HG03342 (cell line): ENCODE results near the gene ZNF485.

Experiments used
- ATAC-seq: cut with Tn5 transposase; IDR thresholded peaks from one replicate; pipeline ENCODE4 v1.9.1; 2021; ENCODE audit warnings: mild to moderate bottlenecking, moderate library complexity; ENCODE audit not compliant: unreplicated experiment

ZNF485 gene

GRCh38 chr10:43667317-43667731 is 61.1 kb downstream of the ZNF485 start:
- no peak for ATAC-seq
